Pancreas (tissue), 10 donors: Measurements from ENCODE around the gene GCSAM. TPM values are rescaled to one million over a fixed set of nuclear protein-coding genes. Genes with fewer than 3 reads are reported as not detected.

Experiments
- ATAC-seq, 4 donors: fragments of 200-7000 bp; cut with Tn5 transposase; one replicate each; pipeline versions ENCODE4 v1.8.0 to v1.9.1; 2020; ENCODE audit warnings: mild to moderate bottlenecking in 4 of 4, moderate library complexity in 4 of 4
- DNase-seq, 6 donors: peaks; one replicate each; pipeline ENCODE4 v3.0.0-alpha.2; 2020
- FAIRE-seq: peaks from 2 replicates; lab custom pipeline; 2012; peaks lifted over from hg19 to GRCh38; lab: Jason Lieb, UNC
- H3K27ac ChIP-seq, 4 donors: fragments of 200-600 bp; sonication (generic); 1 replicate in 3 of 4; 2 replicates in 1 of 4; pipeline versions ENCODE4 v1.5.0 to v1.8.0; 2020
- H3K27me3 ChIP-seq, 4 donors: fragments of 200-600 bp; one replicate each; pipeline ENCODE4 v1.8.0; 2021
- H3K36me3 ChIP-seq, 3 donors: fragments of 200-600 bp; sonication (generic) in 1 of 3; one replicate each; pipeline versions ENCODE4 v1.5.0 to v1.8.0; 2020 to 2021
- H3K4me1 ChIP-seq, 3 donors: fragments of 200-600 bp; one replicate each; pipeline ENCODE4 v1.8.0; 2021
- H3K4me3 ChIP-seq, 4 donors: fragments of 200-600 bp; sonication (generic) in 2 of 4; one replicate each; pipeline versions ENCODE4 v1.5.0 to v1.8.0; 2020 to 2021
- H3K9me3 ChIP-seq, 4 donors: fragments of 200-600 bp; one replicate each; pipeline ENCODE4 v1.8.0; 2021
- WGBS, 2 donors: extraction: QIAGEN DNeasy Blood & Tissue Kit; methylation state at CpG; one replicate each; pipeline ENCODE4 v1.1.7; 2013; 5-methylcytosine and 5-hydroxymethylcytosine counted together
- intact Hi-C, 3 donors: fragments of 100-400 bp; cut with DNase I; formaldehyde crosslinking; loops; one replicate each; pipeline versions ENCODE4 v1.11.1 to v1.14.2; 2022
- polyA plus RNA-seq, 2 donors: library from polyadenylated mRNA; stranded (reverse); fragments of 200-250 nt; gene quantifications; one replicate each; pipeline ENCODE4 v1.2.3, GENCODE V29; 2013
- total RNA-seq, 6 donors: library from RNA; stranded (reverse); fragmentation: NEBNext Ultra II Directional in 4 of 6; extraction: Animal tissue kit (Norgen Biotek cat#: 25700) in 4 of 6; gene quantifications; one replicate each; pipeline versions ENCODE4 v1.2.1 to v1.2.4, GENCODE V29; 2021 to 2023
- TF ChIP-seq, protein P1 (sequence below), 4 donors: fragments of 200-600 bp; sonication (generic) in 3 of 4; IDR thresholded peaks; one replicate each; pipeline versions ENCODE4 v1.5.0 to v1.8.0; 2021; ENCODE audit warnings: antibody characterized with exemption in 4 of 4
- donor health status: healthy with polysubstance abuse.
- donor health status: DM: no; HTN: no; CAD: no; lungs with moderate emphysema.
- donor health status: DM: no; HTN: no; CAD: no.
- donor health status: control.
- donor health status: control.
- donor health status: Bipolar disorder and iron deficiency.
- donor health status: DM: yes; HTN: yes; CAD: no.
- donor health status: DM: no; HTN: no; CAD: no.
- donor health status: DM: no; HTN: no; CAD: no.
- donor health status: DM: yes; HTN: yes; CAD: no.

GCSAM gene
- total and polyA plus RNA-seq, 8 donors = 0.07 to 0.28 (median 0.25) TPM; not detected in 5

GRCh38 chr3:112128843-112129727, 4.0 kb downstream of the GCSAM start:
- Histone ChIP-seq H3K27ac (no peak overlapping the region), H3K4me1 (peaks cover 0 to 2% (median under 1%) of the 10 kb centered on the region in 3 donors), H3K27me3 (no peaks in the 10 kb centered on the region), H3K36me3 (peaks cover 0 to 18% (median 0%) of the 10 kb centered on the region in 3 donors), H3K9me3 (no peaks in the 10 kb centered on the region), H3K4me3 (no peak overlapping the region)
- FAIRE-seq (no peak), DNase-seq (no peak), ATAC-seq (no peak)
- TF ChIP-seq, protein P1, sequence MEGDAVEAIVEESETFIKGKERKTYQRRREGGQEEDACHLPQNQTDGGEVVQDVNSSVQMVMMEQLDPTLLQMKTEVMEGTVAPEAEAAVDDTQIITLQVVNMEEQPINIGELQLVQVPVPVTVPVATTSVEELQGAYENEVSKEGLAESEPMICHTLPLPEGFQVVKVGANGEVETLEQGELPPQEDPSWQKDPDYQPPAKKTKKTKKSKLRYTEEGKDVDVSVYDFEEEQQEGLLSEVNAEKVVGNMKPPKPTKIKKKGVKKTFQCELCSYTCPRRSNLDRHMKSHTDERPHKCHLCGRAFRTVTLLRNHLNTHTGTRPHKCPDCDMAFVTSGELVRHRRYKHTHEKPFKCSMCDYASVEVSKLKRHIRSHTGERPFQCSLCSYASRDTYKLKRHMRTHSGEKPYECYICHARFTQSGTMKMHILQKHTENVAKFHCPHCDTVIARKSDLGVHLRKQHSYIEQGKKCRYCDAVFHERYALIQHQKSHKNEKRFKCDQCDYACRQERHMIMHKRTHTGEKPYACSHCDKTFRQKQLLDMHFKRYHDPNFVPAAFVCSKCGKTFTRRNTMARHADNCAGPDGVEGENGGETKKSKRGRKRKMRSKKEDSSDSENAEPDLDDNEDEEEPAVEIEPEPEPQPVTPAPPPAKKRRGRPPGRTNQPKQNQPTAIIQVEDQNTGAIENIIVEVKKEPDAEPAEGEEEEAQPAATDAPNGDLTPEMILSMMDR (IDR thresholded peaks at IDR 0.05) = no peak
- intact Hi-C loops = no loop called here
- 77 to 85% methylated on average over 7 of the region's 7 CpGs for WGBS, 2 donors

- intact Hi-C loops = no loop called here
- 76 to 77% methylated on average over 10 of the region's 10 CpGs for WGBS, 2 donors
- TF ChIP-seq, protein P1 (IDR thresholded peaks at IDR 0.05) = no peak
- H3K4me1 ChIP-seq = no peaks in the 10 kb centered on the region
- H3K36me3 ChIP-seq = peaks cover 0 to 18% (median 0%) of the 10 kb centered on the region in 3 donors
- H3K27ac ChIP-seq = no peak overlapping the region
- H3K9me3 ChIP-seq = no peaks in the 10 kb centered on the region
- H3K4me3 ChIP-seq = no peak overlapping the region
- no peak for FAIRE-seq
- peak in 1 of 4 donors; percentile 35 for ATAC-seq
- no peaks in the 10 kb centered on the region for H3K27me3 ChIP-seq
- DNase-seq = no peak
Measured at GRCh38 chr3:112127522-112128494, 5.2 kb downstream of the GCSAM start.

- no peak for ATAC-seq
- peaks cover 0 to 8% (median 7%) of the 10 kb centered on the region in 3 donors for H3K4me1 ChIP-seq
- peaks cover 0 to 18% (median 0%) of the 10 kb centered on the region in 3 donors for H3K36me3 ChIP-seq
- FAIRE-seq = no peak
- 58 to 76% methylated on average over 1 of the region's 1 CpG for WGBS, 2 donors
- TF ChIP-seq, protein P1 (IDR thresholded peaks at IDR 0.05) = no peak
- intact Hi-C loops = no loop called here
- no peak for DNase-seq
- no peaks in the 10 kb centered on the region for H3K27me3 ChIP-seq
- no peak overlapping the region for H3K27ac ChIP-seq
- no peaks in the 10 kb centered on the region for H3K9me3 ChIP-seq
- H3K4me3 ChIP-seq = no peak overlapping the region
Measured at GRCh38 chr3:112126511-112126911, 6.5 kb downstream of the GCSAM start.

DNA sequence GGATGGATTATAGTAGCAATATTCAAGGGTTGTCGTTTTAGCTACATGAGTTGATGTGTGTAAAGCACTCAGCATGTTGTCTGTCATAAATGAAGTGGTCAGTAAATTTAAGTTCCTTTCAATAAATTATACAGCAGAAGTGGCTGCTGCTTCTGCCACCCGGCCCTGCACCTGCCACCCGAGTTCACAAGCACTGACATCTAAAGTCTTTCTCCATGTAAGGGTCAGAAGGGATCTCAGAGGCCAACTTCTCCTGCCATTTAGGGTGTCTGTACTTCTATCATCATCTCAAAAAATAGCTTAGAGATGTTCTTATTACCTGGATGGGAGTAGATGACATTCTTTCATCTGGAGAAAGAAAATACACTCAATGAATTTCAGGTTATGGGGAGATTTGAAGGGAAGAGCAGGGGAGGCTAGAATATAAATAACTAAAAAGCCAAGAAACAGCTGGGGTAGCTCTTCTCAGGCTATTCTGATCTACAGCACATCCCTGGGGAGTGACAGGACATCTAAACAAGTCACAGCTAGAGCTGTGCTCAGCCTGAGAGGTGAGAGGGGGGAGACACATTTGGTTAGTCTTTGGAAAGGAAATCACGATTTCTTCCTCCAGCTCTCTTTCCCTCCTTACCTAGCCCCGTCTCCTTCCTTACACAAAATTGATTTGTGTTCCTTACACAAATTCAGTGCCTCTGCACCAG, 8.0 kb downstream of the GCSAM start:
- DNase-seq = no peak
- Histone ChIP-seq H3K9me3 (no peaks in the 10 kb centered on the region), H3K27ac (no peak overlapping the region), H3K4me3 (no peak overlapping the region), H3K4me1 (peaks cover 9 to 14% (median 12%) of the 10 kb centered on the region in 3 donors), H3K36me3 (peaks cover 0 to 15% (median 0%) of the 10 kb centered on the region in 3 donors), H3K27me3 (no peaks in the 10 kb centered on the region)
- WGBS, 2 donors = 81 to 83% methylated on average over 5 of the region's 5 CpGs
- TF ChIP-seq, protein P1 (IDR thresholded peaks at IDR 0.05) = no peak
- intact Hi-C loops = no loop called here
- no peak for FAIRE-seq
- no peak for ATAC-seq
